Stimulated activated CD4-positive, alpha-beta T cell treated with anti-CD3 and anti-CD28 coated beads, TNF-alpha, amount 100 ng/mL, for 4 hours (primary cell): ENCODE data around the gene CCDC73.
"Not testable (repeated sequence)": the region's sequence is repeated elsewhere in the genome, so short reads cannot be mapped to it uniquely, and the experiment has no call there.

Source experiments
- DNase-seq, 3 experiments: peaks; one replicate each; pipeline ENCODE4 v3.0.0-alpha.2; 2020; ENCODE audit warnings: low read depth in 3 of 3

The CCDC73 gene

DNA sequence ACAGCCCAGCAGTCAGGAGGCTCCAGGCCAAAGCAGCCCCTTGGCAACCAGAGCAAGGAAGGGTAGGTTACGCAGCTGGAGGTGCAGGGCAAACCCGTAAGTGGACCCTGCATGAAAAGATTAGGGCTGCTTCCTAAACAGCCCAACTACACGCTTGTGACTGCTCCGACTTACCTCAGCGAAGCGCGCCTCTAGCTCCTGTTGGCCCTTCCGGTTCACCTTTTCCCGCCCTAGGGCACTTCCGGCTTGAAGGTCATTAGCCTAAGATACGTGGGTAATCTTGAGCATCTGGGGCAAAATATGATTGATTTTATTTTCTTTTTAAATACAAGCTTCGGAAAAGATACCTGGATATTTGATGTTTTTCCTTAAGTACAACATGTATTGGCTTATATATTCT is at the start of gene CCDC73:
TSS of gene CCDC73 (minus strand) at position 224 of the 400 bp plus-strand sequence. CDS start 34,419 bp downstream, outside the sequence.
- no peak for DNase-seq

GRCh38 chr11:32843544-32843943 is 49.1 kb upstream of the CCDC73 start:
- DNase-seq, result no peak

- DNase-seq, result no peak
Observed at GRCh38 chr11:32840587-32840986, 46.1 kb upstream of the CCDC73 start.

DNA sequence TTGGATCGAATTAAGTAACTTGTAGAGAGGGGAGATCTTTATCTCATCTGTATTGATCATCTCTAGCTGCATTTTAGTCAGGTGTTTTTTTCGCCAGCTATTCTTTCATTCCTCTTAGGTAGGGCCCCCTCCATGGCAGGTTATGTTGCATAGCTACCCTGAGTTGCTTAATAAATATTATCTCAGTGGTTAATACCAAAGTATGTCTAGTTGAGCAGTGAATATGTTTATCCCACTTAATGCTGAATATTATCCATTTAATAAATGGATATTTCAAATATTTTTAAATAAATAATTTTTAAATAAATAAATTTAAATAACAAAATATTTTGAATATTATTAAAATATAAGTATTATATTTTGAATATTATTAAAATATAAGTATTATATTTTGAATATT is 44.8 kb upstream of the CCDC73 start:
- no peak for DNase-seq

- no peak for DNase-seq
Observed at GRCh38 chr11:32838505-32839274, 44.2 kb upstream of the CCDC73 start.

- no peak for DNase-seq
Observed at GRCh38 chr11:32836946-32837345, 42.5 kb upstream of the CCDC73 start.

DNA sequence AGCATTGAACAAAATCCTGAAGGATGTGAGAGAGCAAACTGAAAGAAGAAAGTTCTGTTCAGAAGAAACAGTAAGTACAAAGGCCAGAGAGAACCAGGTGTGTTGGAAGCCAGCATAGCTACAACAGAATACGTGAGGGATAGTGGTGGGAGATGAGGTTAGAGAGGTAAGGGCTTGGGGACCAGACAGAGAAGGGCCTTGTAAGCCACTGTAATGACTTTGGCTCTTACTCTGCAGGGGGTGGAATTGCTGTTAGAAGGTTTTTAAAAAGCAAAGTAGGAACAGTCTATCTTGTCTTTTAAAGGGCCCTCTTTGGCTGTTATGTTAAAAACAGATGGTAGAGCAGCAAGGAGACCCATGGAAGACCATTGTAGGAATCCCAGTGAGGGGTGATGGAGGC is 39.5 kb upstream of the CCDC73 start:
- no peak for DNase-seq

GRCh38 chr11:32831221-32831620 is 36.8 kb upstream of the CCDC73 start:
- no peak for DNase-seq

DNA sequence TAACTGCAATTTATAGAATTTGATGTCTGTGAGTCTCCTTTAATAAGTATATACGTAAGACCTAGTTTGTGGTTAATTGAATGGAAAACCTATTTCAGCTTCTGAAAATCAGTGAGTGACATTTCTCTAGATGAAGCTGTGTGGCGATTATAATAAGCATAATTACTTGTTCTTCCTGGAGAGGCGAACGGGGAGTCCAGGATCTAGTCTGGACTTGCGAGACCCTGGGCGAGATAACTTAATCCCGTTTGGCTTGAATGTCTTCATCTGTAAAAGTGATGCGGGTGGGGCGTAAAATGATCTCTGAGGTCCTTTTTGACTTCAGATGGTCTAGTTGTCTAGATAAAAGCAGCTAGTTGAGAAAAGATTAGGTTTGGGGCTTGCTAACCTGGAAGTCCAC is 36.3 kb upstream of the CCDC73 start:
- DNase-seq, result no peak

GRCh38 chr11:32830413-32830738 is 35.9 kb upstream of the CCDC73 start:
- no peak for DNase-seq

DNA sequence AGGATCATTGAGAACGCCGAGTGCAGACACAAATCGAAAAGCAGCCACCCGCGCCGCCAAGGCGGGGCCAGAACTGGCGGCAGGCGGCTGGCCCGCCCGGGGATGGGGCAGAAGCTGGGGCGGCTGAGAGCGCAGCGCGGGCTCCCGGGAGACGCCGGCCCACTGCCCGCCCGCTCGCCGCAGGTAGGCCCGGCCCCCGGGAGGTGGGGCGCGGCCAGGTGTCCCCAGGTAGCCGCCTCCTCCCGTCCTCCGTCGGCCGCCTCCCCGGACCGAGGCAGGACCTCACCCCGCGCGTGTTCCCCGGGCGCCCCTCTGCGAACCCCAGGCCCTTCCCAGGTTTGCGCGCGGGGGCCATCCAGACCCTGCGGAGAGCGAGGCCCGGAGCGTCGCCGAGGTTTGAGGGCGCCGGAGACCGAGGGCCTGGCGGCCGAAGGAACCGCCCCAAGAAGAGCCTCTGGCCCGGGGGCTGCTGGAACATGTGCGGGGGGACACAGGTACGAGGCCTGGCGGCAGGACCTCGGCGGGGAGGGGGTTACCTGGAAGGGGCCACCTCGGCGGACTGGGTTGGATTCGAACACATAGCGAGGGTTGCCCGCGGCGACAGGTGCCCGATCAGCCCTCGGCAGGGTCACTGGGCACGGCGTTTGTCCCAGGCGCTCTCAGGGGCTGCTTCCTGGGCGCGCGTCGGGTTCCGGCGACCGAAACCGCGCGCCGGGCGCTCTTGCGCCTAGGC is 35.4 kb upstream of the CCDC73 start, which contains the start of gene PRRG4:
TSS of gene PRRG4 (plus strand) at position 248 of the 733 bp plus-strand sequence. CDS start 603 bp downstream, outside the sequence.
- DNase-seq, result peak in 1 of 3 experiments; percentile 15

DNA sequence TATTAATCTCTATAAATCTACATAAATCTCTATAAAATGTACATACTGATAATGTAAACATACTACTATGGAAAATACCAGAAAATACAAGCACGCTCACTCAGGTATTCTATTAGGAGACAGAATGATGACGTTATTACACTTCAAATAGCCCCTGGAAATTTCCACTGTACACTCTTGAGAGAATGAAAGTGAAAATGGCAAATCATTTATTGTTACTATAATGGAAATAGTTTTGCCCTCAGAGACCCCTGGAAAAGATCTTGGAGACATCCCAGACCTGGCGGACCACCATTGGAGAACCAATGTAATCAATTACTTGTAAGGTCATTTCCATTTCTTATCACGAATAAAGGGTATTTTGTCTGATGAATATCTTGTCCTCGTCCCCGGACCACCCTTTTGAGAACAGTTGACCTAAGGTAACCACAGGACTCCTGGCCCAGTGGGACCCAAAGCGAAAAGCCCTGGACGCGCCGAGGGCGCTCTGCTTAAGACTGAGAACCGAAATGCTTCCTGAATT is 34.8 kb upstream of the CCDC73 start:
- no peak for DNase-seq

DNA sequence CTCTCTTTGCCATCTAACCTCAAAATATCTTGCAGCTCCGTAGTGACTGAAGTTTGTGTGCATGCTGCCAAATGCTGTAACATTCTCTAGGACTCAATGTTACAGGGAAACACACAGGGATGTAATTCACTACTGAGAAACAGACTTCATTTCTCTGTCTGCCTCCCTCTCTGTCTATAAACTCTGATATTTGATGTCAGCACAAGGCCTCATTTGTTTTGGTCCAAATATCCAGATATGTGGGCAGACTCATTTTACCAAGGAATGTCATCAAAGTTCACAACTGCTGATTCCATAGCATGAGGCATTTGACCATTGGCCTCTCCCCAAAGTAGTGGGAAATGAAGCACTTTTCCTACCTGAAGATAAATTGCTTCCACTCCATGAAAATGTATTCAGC is 32.8 kb upstream of the CCDC73 start:
- DNase-seq, result no peak

- no peak for DNase-seq
Observed at GRCh38 chr11:32826113-32826512, 31.7 kb upstream of the CCDC73 start.

- not testable (repeated sequence) for DNase-seq
Observed at GRCh38 chr11:32823617-32824016, 29.2 kb upstream of the CCDC73 start.

GRCh38 chr11:32821917-32822560 is 27.6 kb upstream of the CCDC73 start:
- no peak for DNase-seq

DNA sequence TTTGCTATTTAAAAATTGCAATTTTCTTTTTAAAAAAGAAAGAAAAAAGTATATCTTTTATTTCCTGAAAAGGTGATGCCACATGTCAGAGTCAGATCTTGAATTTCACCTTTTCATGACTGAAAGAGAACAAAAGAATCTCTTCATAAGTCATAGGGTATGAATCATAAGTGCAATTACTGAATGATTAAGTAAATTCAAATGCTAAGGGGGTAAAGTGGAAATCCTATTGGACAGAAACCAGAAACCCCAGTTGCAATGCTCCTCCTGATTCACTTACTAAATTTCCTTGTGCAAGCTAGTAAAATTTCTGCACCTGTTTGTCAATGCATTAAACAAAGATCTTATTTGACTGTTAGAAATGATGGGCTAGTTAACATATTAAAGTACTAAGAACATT is 27.1 kb upstream of the CCDC73 start:
- DNase-seq, result no peak

DNA sequence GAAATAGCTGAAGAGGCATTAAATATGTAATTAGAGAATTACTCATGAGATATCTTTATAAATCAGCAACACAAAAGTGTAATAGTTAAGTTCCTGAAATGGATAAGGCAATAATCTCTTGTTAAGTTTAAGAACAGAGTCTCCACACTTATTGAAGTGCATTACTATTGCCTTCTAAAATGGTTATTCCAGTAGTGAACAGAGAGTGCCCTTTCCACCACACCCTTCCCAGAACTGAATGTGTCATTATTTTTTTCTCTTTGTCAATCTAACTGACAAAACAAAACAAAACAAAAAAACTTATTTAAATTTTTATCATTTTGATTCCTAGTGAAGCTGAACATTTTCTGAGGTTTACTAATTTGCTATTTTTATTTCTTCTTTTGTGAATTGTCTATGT is 26.0 kb upstream of the CCDC73 start:
- DNase-seq, result no peak

DNA sequence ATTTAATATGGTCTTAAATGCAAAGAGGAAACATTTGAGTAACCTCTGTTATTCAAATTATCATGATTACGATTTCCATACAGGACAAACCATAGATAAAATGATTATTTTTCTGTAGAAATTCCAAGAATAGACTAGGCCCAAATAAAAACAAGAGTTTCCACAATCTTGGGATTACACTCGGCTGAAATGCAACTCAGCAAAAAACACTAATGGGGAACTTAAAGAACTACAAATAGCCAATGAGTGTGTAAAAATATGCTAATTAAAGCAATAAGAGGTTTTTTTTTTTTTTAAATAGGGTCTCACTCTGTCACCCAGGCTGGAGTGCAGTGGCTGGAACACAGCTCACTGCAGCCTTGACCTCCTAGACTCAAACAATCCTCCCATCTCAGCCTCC is 24.7 kb upstream of the CCDC73 start:
- DNase-seq, result no peak

GRCh38 chr11:32817852-32818183 is 23.4 kb upstream of the CCDC73 start:
- DNase-seq, result no peak

DNA sequence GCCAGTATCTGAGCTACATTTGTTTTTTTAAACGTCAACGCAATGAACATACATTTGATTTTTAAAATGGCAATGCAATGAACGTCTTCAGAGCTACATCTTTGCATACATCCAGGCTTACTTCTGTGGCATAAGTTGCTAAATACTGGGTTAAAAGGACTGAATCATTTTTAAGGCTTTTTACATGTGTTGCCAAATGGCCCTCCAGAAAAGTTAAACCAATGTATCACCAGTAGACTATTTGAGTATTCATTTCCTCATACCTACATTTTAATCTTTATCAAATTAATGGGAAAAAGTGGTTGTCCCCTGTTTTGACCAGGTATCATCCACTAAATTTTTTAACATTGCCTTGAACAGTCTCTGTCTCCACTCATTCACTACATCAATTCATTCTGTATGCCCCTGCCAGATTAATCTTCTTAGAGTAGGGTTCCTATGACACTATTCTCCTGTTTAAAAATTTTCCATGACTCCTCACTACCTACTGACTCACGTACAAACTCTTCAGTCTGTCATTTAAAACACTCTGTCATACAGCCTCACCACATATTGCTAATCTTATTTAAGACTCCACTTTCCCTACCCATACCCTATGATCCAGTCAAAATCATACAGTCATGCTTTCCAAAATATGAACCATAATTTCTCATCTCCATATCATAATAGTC is 22.9 kb upstream of the CCDC73 start:
- DNase-seq, result no peak

- DNase-seq, result no peak
Observed at GRCh38 chr11:32809313-32809712, 14.9 kb upstream of the CCDC73 start.
